Kidney capillary endothelial cell (primary cell): ENCODE results near the gene UBE2O.
A peak's percentile ranks its signal among the peaks of the same experiment; 100 is the strongest.

ENCODE experiments used
- DNase-seq: peaks from one replicate; pipeline ENCODE4 v3.0.0-alpha.2; 2018; ENCODE audit warnings: low spot score

The UBE2O gene

GRCh38 chr17:76467366-76467765 is 14.4 kb upstream of the UBE2O start, which contains the start of gene AANAT:
TSS of gene AANAT (plus strand) at chr17:76467603. CDS start at chr17:76468747, 1,144 bp downstream.
- no peak for DNase-seq

- DNase-seq: no peak
Observed at GRCh38 chr17:76466775-76467130, 13.8 kb upstream of the UBE2O start.

- DNase-seq: no peak
Observed at GRCh38 chr17:76462556-76463290, 9.8 kb upstream of the UBE2O start.

- DNase-seq: no peak
Observed at GRCh38 chr17:76461765-76462555, 9.0 kb upstream of the UBE2O start.

GRCh38 chr17:76459674-76460073 is 6.7 kb upstream of the UBE2O start:
- no peak for DNase-seq

- peak; percentile 36 for DNase-seq
Observed at GRCh38 chr17:76458580-76459490, 5.9 kb upstream of the UBE2O start.

- no peak for DNase-seq
Observed at GRCh38 chr17:76453431-76453743, 435 bp upstream of the UBE2O start.

GRCh38 chr17:76452127-76452659 is 759 bp downstream of the UBE2O start:
- no peak for DNase-seq

- DNase-seq: no peak
Observed at GRCh38 chr17:76451506-76451905, 1.4 kb downstream of the UBE2O start.

GRCh38 chr17:76449126-76449525 is 3.8 kb downstream of the UBE2O start:
- DNase-seq: no peak

- DNase-seq: no peak
Observed at GRCh38 chr17:76447931-76448652, 4.9 kb downstream of the UBE2O start.

- no peak for DNase-seq
Observed at GRCh38 chr17:76446449-76447231, 6.3 kb downstream of the UBE2O start.

- DNase-seq: no peak
Observed at GRCh38 chr17:76445697-76446448, 7.1 kb downstream of the UBE2O start.

- no peak for DNase-seq
Observed at GRCh38 chr17:76444518-76445311, 8.2 kb downstream of the UBE2O start.

- DNase-seq: peak; percentile 36
Observed at GRCh38 chr17:76442341-76443338, 10.3 kb downstream of the UBE2O start.

GRCh38 chr17:76441686-76442340 is 11.1 kb downstream of the UBE2O start:
- DNase-seq: no peak

- DNase-seq: no peak
Observed at GRCh38 chr17:76440751-76441362, 12.1 kb downstream of the UBE2O start.
